GM12878 (cell line): Measurements from ENCODE around the gene FSTL4. TPM values are rescaled to one million over a fixed set of nuclear protein-coding genes. Genes with fewer than 3 reads are reported as not detected.

ENCODE experiments used
- ATAC-seq: fragments of 200-7000 bp; cut with Tn5 transposase; 3 replicates; pipeline ENCODE4 v1.9.1; 2020; ENCODE audit warnings: mild to moderate bottlenecking, moderate library complexity
- BruUV-seq: library from RNA; stranded (reverse); fragments of 400-500 nt; replicated peaks from 2 replicates; lab custom pipeline; 2021; lab: Mats Ljungman, UMichigan
- CTCF ChIA-PET: fragments of 300-600 bp; sonication (Branson Sonifier 250); formaldehyde crosslinking; extraction: SDS; loops from one replicate; lab custom pipeline; 2021; ENCODE audit warnings: inconsistent platforms; lab: Yijun Ruan, JAX
- POLR2A ChIA-PET: fragments of 350-600 bp; formaldehyde crosslinking; extraction: SDS; loops from one replicate; lab custom pipeline; 2021; ENCODE audit warnings: inconsistent platforms; lab: Charles Lee
- RAD21 ChIA-PET: fragments of 300-600 bp; sonication (Branson Sonifier 250); formaldehyde crosslinking; loops from one replicate; lab custom pipeline; 2023; ENCODE audit warnings: antibody characterized with exemption; ENCODE audit not compliant: unreplicated experiment; lab: Charles Lee
- SMC1A ChIA-PET: fragments of 300-600 bp; sonication (Branson Sonifier 250); formaldehyde crosslinking; loops from one replicate; lab custom pipeline; 2023; ENCODE audit not compliant: unreplicated experiment, uncharacterized antibody; lab: Charles Lee
- DNase-seq: peaks from one replicate; pipeline ENCODE4 v3.0.0-alpha.2; 2011; ENCODE audit warnings: low read depth, low spot score
- FAIRE-seq: peaks from 3 replicates; lab custom pipeline; 2011; peaks lifted over from hg19 to GRCh38; lab: Jason Lieb, UNC
- H2AFZ ChIP-seq: 2 replicates; pipeline ENCODE4 v1.6.0; 2011; ENCODE audit warnings: low read depth, low read length, control low read depth; ENCODE audit not compliant: control insufficient read depth
- H3K27ac ChIP-seq: 2 replicates; pipeline ENCODE4 v1.5.1; 2011; ENCODE audit warnings: control low read depth; ENCODE audit not compliant: control insufficient read depth, insufficient read depth
- H3K27me3 ChIP-seq, 2 experiments: replicated peaks in 1 of 2; 2 replicates each; pipeline versions ENCODE4 v1.6.0 to v1.6.1; 2011; ENCODE audit warnings: low read length in 1 of 2; ENCODE audit not compliant: control insufficient read depth in 2 of 2, insufficient read depth in 2 of 2
- H3K36me3 ChIP-seq, 2 experiments: 2 replicates each; pipeline ENCODE4 v1.5.1; 2011; ENCODE audit warnings: low read length in 1 of 2; ENCODE audit not compliant: control insufficient read depth in 2 of 2, insufficient read depth in 2 of 2
- H3K4me1 ChIP-seq: 2 replicates; pipeline ENCODE4 v1.6.1; 2011; ENCODE audit warnings: mild to moderate bottlenecking, low read length, moderate library complexity, mixed read lengths; ENCODE audit not compliant: control insufficient read depth, insufficient read depth
- H3K4me2 ChIP-seq: 2 replicates; pipeline ENCODE4 v1.6.0; 2011; ENCODE audit warnings: control low read depth; ENCODE audit not compliant: control insufficient read depth, insufficient read depth
- H3K4me3 ChIP-seq: fragments of 200-600 bp; sonication (generic); 2 replicates; pipeline ENCODE4 v1.5.1; 2016
- H3K79me2 ChIP-seq: 2 replicates; pipeline ENCODE4 v1.6.0; 2011; ENCODE audit warnings: low read length; ENCODE audit not compliant: control insufficient read depth, insufficient read depth
- H3K9ac ChIP-seq: 2 replicates; pipeline ENCODE4 v1.8.0; 2011; ENCODE audit warnings: low read length, control low read depth, mixed read lengths; ENCODE audit not compliant: control insufficient read depth, insufficient read depth
- H3K9me3 ChIP-seq: replicated peaks from 3 replicates; pipeline ENCODE4 v1.5.1; 2011; ENCODE audit warnings: mild to moderate bottlenecking, low read length; ENCODE audit not compliant: control insufficient read depth, insufficient read depth
- H4K20me1 ChIP-seq: 2 replicates; pipeline ENCODE4 v1.6.0; 2011; ENCODE audit not compliant: control insufficient read depth, insufficient read depth
- BCL3 ChIP-seq: IDR thresholded peaks from 2 replicates; pipeline ENCODE4 v1.6.1; 2011; ENCODE audit warnings: borderline replicate concordance, low read depth, mild to moderate bottlenecking, moderate library complexity, low read length; ENCODE audit not compliant: insufficient read depth, poor library complexity, severe bottlenecking
- CHD1 ChIP-seq: IDR thresholded peaks from 2 replicates; pipeline ENCODE4 v1.6.1; 2012; ENCODE audit warnings: low read depth, low read length, improper control_type of control experiment
- E4F1 ChIP-seq: fragments of 450-650 bp; IDR thresholded peaks from 2 replicates; pipeline ENCODE4 v1.6.1; 2018; ENCODE audit warnings: borderline replicate concordance, mild to moderate bottlenecking; ENCODE audit not compliant: partially characterized antibody
- MEF2B ChIP-seq: fragments of 450-650 bp; IDR thresholded peaks from 2 replicates; pipeline ENCODE4 v1.6.1; 2018; ENCODE audit warnings: mild to moderate bottlenecking, moderate library complexity; ENCODE audit not compliant: partially characterized antibody, poor library complexity, severe bottlenecking
- NFYA ChIP-seq: IDR thresholded peaks from 2 replicates; pipeline ENCODE4 v1.6.1; 2011; ENCODE audit warnings: low read depth, mild to moderate bottlenecking, low read length, improper control_type of control experiment, borderline replicate concordance
- PKNOX1 ChIP-seq: fragments of 450-650 bp; IDR thresholded peaks from 2 replicates; pipeline ENCODE4 v1.6.1; 2016; ENCODE audit warnings: mild to moderate bottlenecking
- POLR2A ChIP-seq: IDR thresholded peaks from 2 replicates; pipeline ENCODE4 v1.6.1; 2011; ENCODE audit warnings: low read depth, mild to moderate bottlenecking, low read length
- SIN3A ChIP-seq: IDR thresholded peaks from 2 replicates; pipeline ENCODE4 v1.6.1; 2012; ENCODE audit warnings: low read depth, low read length, improper control_type of control experiment
- SMARCA5 ChIP-seq: fragments of 450-650 bp; IDR thresholded peaks from 2 replicates; pipeline ENCODE4 v1.6.1; 2017; ENCODE audit warnings: mild to moderate bottlenecking
- SRF ChIP-seq, 2 experiments: IDR thresholded peaks; 2 replicates each; pipeline ENCODE4 v1.6.1; 2011; ENCODE audit warnings: low read depth in 2 of 2, low read length in 2 of 2, mild to moderate bottlenecking in 1 of 2, moderate library complexity in 1 of 2
- USF2 ChIP-seq: IDR thresholded peaks from 2 replicates; pipeline ENCODE4 v1.6.1; 2011; ENCODE audit warnings: low read depth, low read length, improper control_type of control experiment, borderline replicate concordance
- ZBTB11 ChIP-seq: fragments of 450-650 bp; formaldehyde crosslinking; IDR thresholded peaks from 2 replicates; pipeline ENCODE4 v1.5.0; 2022; ENCODE audit warnings: mild to moderate bottlenecking, missing genetic modification characterization
- ZNF622 ChIP-seq: fragments of 450-650 bp; IDR thresholded peaks from 2 replicates; pipeline ENCODE4 v1.6.1; 2017; ENCODE audit warnings: mild to moderate bottlenecking, inconsistent platforms
- WGBS: methylation state at CpG from one replicate; pipeline ENCODE4 v1.1.6; 2016; ENCODE audit warnings: low lambda C conversion rate; ENCODE audit not compliant: insufficient replicate concordance, insufficient coverage; ENCODE audit errors: missing lambda C conversion rate; 5-methylcytosine and 5-hydroxymethylcytosine counted together
- in situ Hi-C: fragments of 300-500 bp; cut with MboI; formaldehyde crosslinking; loops from 9 replicates; pipeline ENCODE4 v1.14.3; 2018; ENCODE audit warnings: mixed read lengths
- intact Hi-C: fragments of 100-400 bp; cut with micrococcal nuclease; formaldehyde crosslinking; loops from one replicate; pipeline ENCODE4 v1.14.2; 2022; ENCODE audit not compliant: unreplicated experiment
- polyA plus RNA-seq, 11 experiments: library from polyadenylated mRNA; depleted of rRNA in 4 of 11; unstranded in 6 of 11; stranded (reverse) in 5 of 11; fragments of >200 nt; fragmentation: Nextera tagmentation in 4 of 11; fragmentation: Illumina TruSeq in 1 of 11; extraction: Ambion mirVana in 4 of 11; extraction: Trizol in 1 of 11; gene quantifications; 1 replicate in 1 of 11; 2 replicates in 10 of 11; pipeline versions ENCODE4 v1.2.1 to v1.2.3, GENCODE V29; 2011 to 2016; ENCODE audit warnings: inconsistent platforms in 2 of 11, missing spikeins in 2 of 11, low read depth in 1 of 11
- total RNA-seq, 4 experiments: library from RNA; depleted of rRNA in 3 of 4; stranded (reverse); fragments of >200 nt in 3 of 4; fragmentation: Illumina TruSeq in 1 of 4; extraction: Trizol in 1 of 4; gene quantifications; 2 replicates each; pipeline versions ENCODE4 v1.2.1 to v1.2.3, GENCODE V29; 2013 to 2021

The FSTL4 gene
- total and polyA plus RNA-seq, 10 of the 15 experiments (the other 5 are each of a cell fraction or from before 2014, with no cell fraction given): 0.01 to 0.79 (median 0.21) TPM; not detected in 6

GRCh38 chr5:133520991-133521706, 91.2 kb downstream of the FSTL4 start:
- no TSS peak for BruUV-seq
- TF ChIP-seq MEF2B (no peak), E4F1 (no peak), CHD1 (no peak), SRF (IDR thresholded peaks at IDR 0.05; ENCODE audit: low read depth in 2 of 2, low read length in 2 of 2) (no peak), BCL3 (no peak), USF2 (no peak), PKNOX1 (no peak), SMARCA5 (no peak), NFYA (no peak), SIN3A (no peak), ZNF622 (no peak), POLR2A (no peak), ZBTB11 (CRISPR knock-in tag) (no peak)

More at GRCh38 chr5:133520991-133521706, 91.2 kb downstream of the FSTL4 start:
- Histone ChIP-seq H2AFZ (no peak overlapping the region), H3K9me3 (no peaks in the 10 kb centered on the region), H3K4me1 (no peaks in the 10 kb centered on the region), H3K4me2 (no peak overlapping the region), H3K9ac (no peak overlapping the region), H3K79me2 (no peaks in the 10 kb centered on the region), H3K4me3 (no peak overlapping the region), H3K27me3 (peaks cover 1 to 2% of the 10 kb centered on the region in 2 experiments), H4K20me1 (no peaks in the 10 kb centered on the region), H3K36me3 (no peaks in the 10 kb centered on the region), H3K27ac (no peak overlapping the region)
- ChIA-PET RAD21 (no interaction called here), CTCF (no interaction called here), POLR2A (no interaction called here), SMC1A (no interaction called here)
- FAIRE-seq (no peak), DNase-seq (no peak), ATAC-seq (no peak)
- 19% methylated on average over 2 of the region's 2 CpGs for WGBS
- intact Hi-C loops: no loop called here
- in situ Hi-C loops: no loop called here
